Skin of body (tissue), 2 donors: ENCODE data around the gene SGCD. TPM values are rescaled to one million over a fixed set of nuclear protein-coding genes. Genes with fewer than 3 reads are reported as not detected.
A peak's percentile ranks its signal among the peaks of the same experiment; 100 is the strongest.

Source experiments
- DNase-seq: peaks from one replicate; lab custom pipeline; 2025; lab: John Stamatoyannopoulos, UW
- total RNA-seq: library from RNA; depleted of rRNA; stranded (reverse); fragments of >200 nt; gene quantifications from one replicate; pipeline ENCODE4 v1.2.3, GENCODE V29; 2014

Gene SGCD
- total RNA-seq, 1 donor from 2014 or later, result 54.5 TPM

DNA sequence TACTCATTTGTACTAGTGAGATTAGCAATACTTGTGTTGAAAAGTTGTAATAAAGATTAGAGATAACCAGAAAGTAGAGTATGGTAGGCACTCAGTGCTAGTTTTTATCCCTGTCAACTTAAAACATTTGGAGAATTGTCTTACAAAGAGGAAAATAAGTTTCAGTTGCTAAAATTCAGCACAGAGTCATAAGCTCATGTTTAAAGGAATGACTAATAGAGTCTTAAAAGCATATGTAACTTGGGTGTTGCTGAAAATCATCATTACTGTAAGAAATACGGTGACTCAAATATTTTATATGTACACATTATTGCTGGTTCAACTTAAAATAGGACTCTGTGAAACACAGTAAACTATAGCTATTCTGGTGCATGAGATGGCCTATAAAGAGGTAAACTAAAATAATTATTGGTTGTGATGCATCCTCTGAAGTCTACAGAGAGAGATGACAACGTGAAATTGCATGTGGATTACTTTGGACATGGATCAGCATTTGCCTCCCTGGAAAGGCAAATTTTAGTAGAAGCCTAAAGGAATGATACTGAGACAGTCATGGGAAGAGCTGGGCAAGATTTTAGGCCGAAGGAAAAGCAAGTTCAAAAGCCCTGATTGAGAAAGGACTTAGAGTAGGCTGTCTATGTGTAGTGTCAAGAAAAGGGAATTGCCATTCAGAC lies 34.6 kb downstream of the SGCD start:
- DNase-seq, result no peak

DNA sequence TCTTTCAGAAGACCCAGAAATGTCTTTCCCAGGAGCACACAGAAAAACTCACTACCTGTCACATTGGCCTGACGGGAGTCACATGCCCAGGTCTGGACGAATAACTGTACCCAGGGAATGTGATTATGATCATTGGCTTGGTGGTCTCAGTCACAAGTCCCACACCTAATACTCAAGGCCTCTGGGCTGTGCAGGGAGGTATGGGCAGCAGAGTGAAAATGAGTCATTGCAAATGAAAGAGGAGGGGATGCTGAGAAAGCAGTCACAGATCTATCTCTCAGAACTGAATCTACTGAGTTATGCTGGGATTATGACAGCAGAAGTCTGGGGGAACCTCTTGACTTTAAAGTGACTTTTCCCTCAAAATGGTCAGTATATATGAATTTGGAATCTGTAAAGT lies 36.9 kb downstream of the SGCD start:
- DNase-seq, result no peak

DNA sequence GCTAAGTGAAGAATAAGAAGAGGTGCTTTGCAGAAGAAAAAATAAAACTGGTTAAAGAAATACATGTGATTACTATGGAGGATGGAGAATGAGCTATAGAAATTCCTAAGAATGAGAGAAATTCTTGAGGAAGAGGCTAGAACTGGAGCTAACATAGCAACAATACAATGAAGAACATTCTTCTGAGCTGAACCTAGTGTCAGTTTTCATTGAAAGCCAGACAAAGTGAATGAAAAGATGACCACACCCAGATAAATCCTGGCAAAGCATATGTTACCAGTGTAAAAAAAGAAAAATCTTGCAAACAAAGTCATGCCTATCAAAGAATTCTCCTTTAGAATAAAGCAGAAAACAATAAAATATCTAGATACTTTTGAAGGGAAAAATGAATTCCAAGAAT lies 39.6 kb downstream of the SGCD start:
- no peak for DNase-seq

DNA sequence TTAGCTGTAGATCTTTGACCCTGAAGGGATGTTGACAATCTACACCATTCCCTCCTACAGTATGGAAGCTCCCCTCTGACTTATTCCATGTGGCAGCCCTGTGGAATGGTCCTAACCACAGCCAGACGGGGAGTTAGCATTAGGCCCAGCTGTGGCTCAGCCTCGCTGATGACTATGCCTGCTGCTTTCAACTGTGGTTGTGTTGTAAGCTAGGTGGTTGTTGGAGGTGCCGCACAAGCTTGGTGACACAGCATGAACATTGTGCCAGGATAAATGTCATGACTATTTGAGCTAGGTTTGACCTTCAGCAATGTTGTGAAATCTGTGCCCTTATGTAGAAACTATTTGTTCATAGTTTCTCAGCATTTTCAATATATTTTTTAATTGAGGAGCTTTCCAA lies 40.6 kb downstream of the SGCD start:
- peak; percentile 22 for DNase-seq

DNA sequence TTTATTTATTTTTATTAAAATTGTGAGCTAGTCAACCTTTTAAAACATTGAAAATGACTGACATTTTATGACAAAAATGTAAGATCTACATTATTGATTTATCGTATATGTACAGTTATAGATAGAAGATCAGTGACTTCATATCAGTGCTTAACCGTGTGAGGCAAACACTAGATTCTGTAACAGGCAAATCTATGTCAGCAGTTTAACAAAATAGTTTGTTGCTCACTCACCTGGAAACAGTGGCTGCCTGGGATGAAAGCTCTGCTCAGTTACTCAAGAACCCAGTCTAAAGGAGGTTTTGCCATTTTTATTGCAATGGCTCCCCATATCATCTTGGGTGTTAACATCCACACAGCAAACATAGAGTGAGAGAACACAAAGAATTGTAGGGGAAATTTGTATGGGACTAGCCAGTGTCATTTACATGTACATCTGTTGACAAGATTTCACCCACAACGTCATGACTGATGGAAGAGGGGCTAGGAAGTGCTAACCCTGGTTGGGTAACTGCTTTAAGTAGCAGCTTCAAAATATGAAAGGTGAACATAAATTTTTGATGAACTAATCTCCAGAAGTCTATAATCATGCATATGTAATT lies 49.0 kb downstream of the SGCD start:
- no peak for DNase-seq

DNA sequence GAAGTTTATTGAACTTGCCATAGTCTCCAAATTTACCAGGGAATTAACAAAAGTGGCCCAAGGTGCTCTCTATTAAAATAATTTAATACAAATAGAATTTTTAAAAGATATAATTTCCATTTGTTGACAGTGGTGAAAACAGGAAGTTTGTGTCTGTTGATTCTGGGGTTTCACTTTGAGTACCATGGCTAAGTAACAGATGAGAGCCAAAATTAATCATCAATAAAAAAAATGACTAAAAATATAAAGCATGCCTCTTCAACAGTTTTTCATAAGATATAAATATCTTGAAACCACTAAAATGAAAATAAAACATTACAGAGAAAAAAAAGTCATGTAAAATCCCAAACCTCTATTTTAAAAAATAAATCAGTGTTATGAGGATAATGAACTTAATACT lies 49.8 kb downstream of the SGCD start:
- no peak for DNase-seq

- DNase-seq, result no peak
Measured at GRCh38 chr5:156378159-156378558, 51.2 kb downstream of the SGCD start.

GRCh38 chr5:156379206-156379605 lies 52.2 kb downstream of the SGCD start:
- DNase-seq, result peak; percentile 40

GRCh38 chr5:156380848-156381247 lies 53.9 kb downstream of the SGCD start:
- peak; percentile 11 for DNase-seq

DNA sequence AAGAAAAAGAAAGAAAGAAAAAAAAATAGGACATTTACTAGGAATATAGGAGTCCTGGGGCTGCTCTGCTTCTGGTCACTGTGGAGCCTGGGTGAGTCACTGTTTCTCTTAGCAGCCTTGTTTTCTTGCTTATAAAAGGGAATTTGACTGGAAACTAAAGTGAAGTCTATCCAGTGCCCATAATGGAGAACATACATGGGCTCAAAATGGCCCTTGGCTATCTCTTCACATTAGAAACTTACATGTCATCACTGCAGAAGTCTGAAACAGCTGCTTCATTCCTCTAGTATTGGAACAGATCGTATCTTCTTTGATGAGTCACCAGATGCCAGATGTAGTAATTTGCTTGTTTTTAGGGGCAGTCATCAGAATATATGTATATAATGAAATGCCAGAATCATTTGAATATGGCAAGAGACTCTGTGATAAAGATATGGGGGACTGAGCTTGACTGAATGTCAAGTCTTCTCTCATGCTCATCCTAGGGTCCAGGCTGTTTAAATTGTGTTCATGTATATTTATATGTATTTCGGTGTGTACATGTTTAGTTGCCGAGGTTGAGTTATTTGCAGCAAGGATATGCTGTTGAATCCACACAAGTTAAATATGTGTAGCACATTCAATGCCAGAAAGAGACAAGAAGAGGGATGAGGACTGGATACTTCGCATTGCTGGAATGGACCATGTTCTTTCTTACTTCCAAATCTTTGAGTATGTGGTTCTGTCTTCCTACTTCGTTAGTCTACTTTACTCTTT lies 56.7 kb downstream of the SGCD start:
- peak; percentile 81 for DNase-seq

DNA sequence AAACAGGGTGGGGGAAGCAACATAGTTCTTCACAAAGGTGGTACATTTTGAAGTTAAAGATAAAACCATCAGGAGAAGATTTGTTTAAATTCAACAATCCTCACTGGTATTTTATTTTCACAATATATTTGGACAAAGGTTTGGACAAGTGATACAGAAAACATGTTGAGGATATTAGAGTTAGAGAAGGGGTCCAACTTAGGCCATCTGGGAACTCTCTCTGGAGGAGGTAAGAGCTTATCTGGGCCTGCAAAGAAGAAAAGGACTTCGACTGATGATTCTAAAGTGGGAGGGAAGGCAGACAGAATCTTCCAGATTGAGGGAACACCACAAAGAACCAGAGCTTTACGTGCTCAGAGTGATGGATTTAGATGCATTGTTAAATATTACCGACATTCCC lies 58.5 kb downstream of the SGCD start:
- DNase-seq, result peak; percentile 19

GRCh38 chr5:156386976-156387375 lies 60.0 kb downstream of the SGCD start:
- no peak for DNase-seq

- peak; percentile 67 for DNase-seq
Measured at GRCh38 chr5:156387391-156387790, 60.4 kb downstream of the SGCD start.

- DNase-seq, result no peak
Measured at GRCh38 chr5:156388233-156388632, 61.3 kb downstream of the SGCD start.

GRCh38 chr5:156391139-156391538 lies 64.2 kb downstream of the SGCD start:
- DNase-seq, result peak; percentile 21

GRCh38 chr5:156393980-156394379 lies 67.0 kb downstream of the SGCD start:
- peak; percentile 65 for DNase-seq

- peak; percentile 75 for DNase-seq
Measured at GRCh38 chr5:156394642-156395305, 67.8 kb downstream of the SGCD start.

DNA sequence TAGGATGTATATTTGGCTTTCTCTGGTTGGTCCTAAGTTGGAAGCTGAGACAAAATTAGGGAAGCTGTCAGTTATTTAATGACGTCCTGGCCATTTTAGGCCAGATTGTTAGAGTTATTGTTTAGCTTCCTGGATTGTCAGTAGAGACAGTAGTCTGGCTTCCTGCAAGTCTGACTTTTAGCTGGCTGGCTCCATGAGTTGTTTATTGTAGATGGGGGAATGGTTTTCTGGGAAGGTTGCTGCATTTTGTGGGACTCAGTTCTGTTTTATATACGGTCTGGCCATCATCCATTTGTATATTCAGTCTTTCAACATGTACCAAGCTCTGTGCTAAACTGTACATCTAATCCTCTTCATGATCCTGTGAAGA lies 68.3 kb downstream of the SGCD start:
- DNase-seq, result peak; percentile 80

- DNase-seq, result peak; percentile 86
Measured at GRCh38 chr5:156396063-156396829, 69.3 kb downstream of the SGCD start.

- DNase-seq, result no peak
Measured at GRCh38 chr5:156396830-156397081, 69.8 kb downstream of the SGCD start.

GRCh38 chr5:156399323-156399722 lies 72.4 kb downstream of the SGCD start:
- no peak for DNase-seq
